DOHH2 (cell line): ENCODE data around the gene MS4A10.

Source experiments
- H3F3A ChIP-seq: fragments of 200-600 bp; sonication (generic), shearing (Covaris generic); 2 replicates; pipeline ENCODE4 v1.6.0; 2016; ENCODE audit warnings: antibody characterized with exemption, mild to moderate bottlenecking; ENCODE audit not compliant: control insufficient read depth, insufficient read depth
- H3K27ac ChIP-seq: fragments of 200-600 bp; sonication (generic); 2 replicates; pipeline ENCODE4 v1.5.1; 2014; ENCODE audit warnings: low read depth, mild to moderate bottlenecking, low read length, moderate library complexity
- H3K27me3 ChIP-seq: fragments of 200-600 bp; sonication (generic); 2 replicates; pipeline ENCODE4 v1.6.1; 2014; ENCODE audit warnings: mild to moderate bottlenecking, low read length, mixed read lengths; ENCODE audit not compliant: control insufficient read depth
- H3K36me3 ChIP-seq: fragments of 200-600 bp; sonication (generic); 2 replicates; pipeline ENCODE4 v1.6.1; 2014; ENCODE audit warnings: mild to moderate bottlenecking, low read length, moderate library complexity, mixed read lengths; ENCODE audit not compliant: control insufficient read depth
- H3K4me1 ChIP-seq: fragments of 200-600 bp; sonication (generic); 2 replicates; pipeline ENCODE4 v1.6.1; 2014; ENCODE audit warnings: mild to moderate bottlenecking, low read length, mixed read lengths; ENCODE audit not compliant: control insufficient read depth
- H3K4me2 ChIP-seq: fragments of 200-600 bp; sonication (generic); 2 replicates; pipeline ENCODE4 v1.6.0; 2014; ENCODE audit warnings: mild to moderate bottlenecking, low read length, moderate library complexity
- H3K4me3 ChIP-seq: fragments of 200-600 bp; sonication (generic); 2 replicates; pipeline ENCODE4 v1.5.1; 2014; ENCODE audit warnings: mild to moderate bottlenecking, low read length, mixed read lengths
- H3K79me2 ChIP-seq: fragments of 200-600 bp; sonication (generic); 2 replicates; pipeline ENCODE4 v1.6.1; 2014; ENCODE audit warnings: mild to moderate bottlenecking, low read length, mixed read lengths; ENCODE audit not compliant: control insufficient read depth
- H3K9me2 ChIP-seq: fragments of 200-600 bp; sonication (generic); replicated peaks from 2 replicates; pipeline ENCODE4 v1.6.1; 2014; ENCODE audit warnings: mild to moderate bottlenecking, low read length, mixed read lengths; ENCODE audit not compliant: control insufficient read depth
- H3K9me3 ChIP-seq: fragments of 200-600 bp; sonication (generic); 2 replicates; pipeline ENCODE4 v1.6.1; 2014; ENCODE audit warnings: antibody characterized with exemption, low read length, mixed read lengths; ENCODE audit not compliant: control insufficient read depth, insufficient read depth
- H4K20me1 ChIP-seq: fragments of 200-600 bp; sonication (generic); 2 replicates; pipeline ENCODE4 v1.6.0; 2014; ENCODE audit warnings: low read depth, mild to moderate bottlenecking, antibody characterized with exemption, low read length, moderate library complexity; ENCODE audit not compliant: control insufficient read depth, insufficient read depth
- CTCF ChIP-seq: fragments of 200-600 bp; sonication (generic); IDR thresholded peaks from one replicate; pipeline ENCODE4 v1.5.1; 2014; ENCODE audit warnings: antibody characterized with exemption, mild to moderate bottlenecking, low read depth, low read length; ENCODE audit not compliant: poor library complexity, severe bottlenecking
- EZH2phosphoT487 ChIP-seq: fragments of 200-600 bp; sonication (generic); IDR thresholded peaks from 2 replicates; pipeline ENCODE4 v1.6.1; 2017; ENCODE audit warnings: borderline replicate concordance, mild to moderate bottlenecking, antibody characterized with exemption, low read length, moderate library complexity, mixed read lengths

Gene MS4A10

GRCh38 chr11:60764879-60765278 is 20.3 kb upstream of the MS4A10 start:
- Histone ChIP-seq H3K36me3 (no peaks in the 10 kb centered on the region), H3K4me1 (peaks cover 17% of the 10 kb centered on the region), H3K27me3 (peaks cover 17% of the 10 kb centered on the region), H3K4me3 (no peak overlapping the region), H3F3A (no peaks in the 10 kb centered on the region), H3K9me2 (no peaks in the 10 kb centered on the region), H3K79me2 (no peaks in the 10 kb centered on the region), H3K27ac (no peak overlapping the region), H4K20me1 (no peaks in the 10 kb centered on the region), H3K9me3 (no peaks in the 10 kb centered on the region), H3K4me2 (no peak overlapping the region)
- TF ChIP-seq EZH2phosphoT487 = no peak
- TF ChIP-seq CTCF = no peak

GRCh38 chr11:60765355-60765754 is 19.8 kb upstream of the MS4A10 start:
- no peaks in the 10 kb centered on the region for H3K9me3 ChIP-seq
- no peaks in the 10 kb centered on the region for H3F3A ChIP-seq
- H3K79me2 ChIP-seq = no peaks in the 10 kb centered on the region
- no peak overlapping the region for H3K4me3 ChIP-seq
- H4K20me1 ChIP-seq = no peaks in the 10 kb centered on the region
- H3K27ac ChIP-seq = no peak overlapping the region
- H3K36me3 ChIP-seq = no peaks in the 10 kb centered on the region
- TF ChIP-seq EZH2phosphoT487 = no peak
- no peak for TF ChIP-seq CTCF
- H3K4me1 ChIP-seq = peaks cover 17% of the 10 kb centered on the region
- no peak overlapping the region for H3K4me2 ChIP-seq
- peaks cover 14% of the 10 kb centered on the region for H3K27me3 ChIP-seq
- H3K9me2 ChIP-seq = no peaks in the 10 kb centered on the region

- Histone ChIP-seq H3K27ac (no peak overlapping the region), H4K20me1 (no peaks in the 10 kb centered on the region), H3K9me2 (no peaks in the 10 kb centered on the region), H3K79me2 (no peaks in the 10 kb centered on the region), H3K4me2 (no peak overlapping the region), H3K4me3 (no peak overlapping the region), H3F3A (no peaks in the 10 kb centered on the region), H3K4me1 (peaks cover 15% of the 10 kb centered on the region), H3K36me3 (no peaks in the 10 kb centered on the region), H3K9me3 (no peaks in the 10 kb centered on the region), H3K27me3 (peaks cover 11% of the 10 kb centered on the region)
- no peak for TF ChIP-seq CTCF
- no peak for TF ChIP-seq EZH2phosphoT487
Measured at GRCh38 chr11:60766547-60766946, 18.6 kb upstream of the MS4A10 start.

GRCh38 chr11:60767388-60767811 is 17.7 kb upstream of the MS4A10 start:
- Histone ChIP-seq H3K27me3 (peaks cover 14% of the 10 kb centered on the region), H3K36me3 (no peaks in the 10 kb centered on the region), H3K4me2 (no peak overlapping the region), H3K9me3 (no peaks in the 10 kb centered on the region), H3K4me1 (peaks cover 11% of the 10 kb centered on the region), H3K9me2 (no peaks in the 10 kb centered on the region), H3K4me3 (no peak overlapping the region), H4K20me1 (no peaks in the 10 kb centered on the region), H3K27ac (no peak overlapping the region), H3K79me2 (no peaks in the 10 kb centered on the region), H3F3A (no peaks in the 10 kb centered on the region)
- TF ChIP-seq EZH2phosphoT487 = no peak
- TF ChIP-seq CTCF = no peak
